Activated CD4-positive, alpha-beta T cell treated with anti-CD3 and anti-CD28 coated beads, Interleukin-2, amount 10 ng/mL, durations not matched to agents 24 days and 14 days (primary cell): Measurements from ENCODE around the gene DIS3L2. TPM values are rescaled to one million over a fixed set of nuclear protein-coding genes. Genes with fewer than 3 reads are reported as not detected.
"Not testable (repeated sequence)": the region's sequence is repeated elsewhere in the genome, so short reads cannot be mapped to it uniquely, and the experiment has no call there.

Experiments used
- DNase-seq: peaks from one replicate; pipeline ENCODE4 v3.0.0; 2022
- H3K27ac Mint-ChIP-seq: one replicate; pipeline ENCODE4 v1.8.0; 2022; ENCODE audit warnings: mild to moderate bottlenecking, mixed read lengths
- H3K27me3 Mint-ChIP-seq: one replicate; pipeline ENCODE4 v1.8.0; 2022; ENCODE audit warnings: mixed read lengths
- H3K36me3 Mint-ChIP-seq: one replicate; pipeline ENCODE4 v1.8.0; 2022; ENCODE audit warnings: low read depth, mild to moderate bottlenecking, mixed read lengths
- H3K4me1 Mint-ChIP-seq: one replicate; pipeline ENCODE4 v1.8.0; 2021; ENCODE audit warnings: mixed read lengths
- H3K4me3 Mint-ChIP-seq: one replicate; pipeline ENCODE4 v1.8.0; 2022; ENCODE audit warnings: mild to moderate bottlenecking, moderate library complexity, mixed read lengths
- H3K9me3 Mint-ChIP-seq: one replicate; pipeline ENCODE4 v1.8.0; 2021; ENCODE audit warnings: mixed read lengths
- intact Hi-C: fragments of 100-400 bp; cut with micrococcal nuclease; formaldehyde crosslinking; loops from one replicate; pipeline ENCODE4 v1.15.1; 2023
- total RNA-seq: library from RNA; stranded (reverse); gene quantifications from 2 replicates; pipeline ENCODE4 v1.2.3, GENCODE V29; 2022

Gene DIS3L2
- total RNA-seq, 1 donor from 2014 or later: 27.8 TPM

DNA sequence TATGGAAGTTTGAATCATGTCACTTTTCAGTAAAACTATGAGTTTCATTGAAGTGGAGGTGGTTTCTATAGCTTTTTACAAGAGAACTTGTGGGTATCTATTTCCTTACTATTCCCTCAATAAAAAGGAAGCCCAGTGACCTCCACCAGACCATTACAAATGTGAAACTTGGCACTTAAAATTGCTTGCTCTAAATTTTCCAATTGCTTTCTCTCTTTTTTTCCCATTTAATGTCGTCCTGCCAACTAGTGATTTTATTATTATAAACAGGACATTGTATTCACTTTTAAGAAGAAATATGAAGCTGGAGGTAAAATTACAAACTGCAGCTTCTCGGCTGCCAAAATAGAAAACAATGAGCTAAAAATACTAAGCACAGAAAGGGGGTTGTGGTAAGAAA, 208.9 kb downstream of the DIS3L2 start:
- intact Hi-C loops: no loop called here
- Mint-ChIP-seq H3K27me3 (no peaks in the 10 kb centered on the region), H3K27ac (no peak overlapping the region), H3K9me3 (no peaks in the 10 kb centered on the region), H3K36me3 (peaks cover 2% of the 10 kb centered on the region), H3K4me1 (no peaks in the 10 kb centered on the region), H3K4me3 (no peak overlapping the region)
- no peak for DNase-seq

DNA sequence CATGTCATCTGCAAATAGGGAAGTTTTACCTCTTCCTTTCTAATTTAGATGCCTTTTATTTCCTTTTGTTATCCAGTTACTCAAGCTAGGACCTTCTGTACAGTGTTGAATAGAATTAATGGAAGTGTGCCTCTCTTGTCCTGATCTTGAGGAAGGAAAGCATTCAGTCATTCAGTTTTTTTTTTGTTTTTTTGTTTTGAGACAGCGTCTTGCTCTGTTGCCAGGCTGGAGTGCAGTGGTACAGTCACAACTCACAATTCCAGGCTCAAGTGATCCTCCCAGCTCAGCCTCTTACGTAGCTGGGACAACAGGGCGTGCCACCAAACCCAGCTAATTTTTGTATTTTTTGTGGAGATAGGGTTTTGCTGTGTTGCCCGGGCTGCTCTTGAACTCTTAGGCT, 213.1 kb downstream of the DIS3L2 start:
- Mint-ChIP-seq H3K27ac (no peak overlapping the region), H3K4me3 (no peak overlapping the region), H3K9me3 (no peaks in the 10 kb centered on the region), H3K4me1 (no peaks in the 10 kb centered on the region), H3K27me3 (no peaks in the 10 kb centered on the region), H3K36me3 (peaks cover 2% of the 10 kb centered on the region)
- intact Hi-C loops: no loop called here
- no peak for DNase-seq

DNA sequence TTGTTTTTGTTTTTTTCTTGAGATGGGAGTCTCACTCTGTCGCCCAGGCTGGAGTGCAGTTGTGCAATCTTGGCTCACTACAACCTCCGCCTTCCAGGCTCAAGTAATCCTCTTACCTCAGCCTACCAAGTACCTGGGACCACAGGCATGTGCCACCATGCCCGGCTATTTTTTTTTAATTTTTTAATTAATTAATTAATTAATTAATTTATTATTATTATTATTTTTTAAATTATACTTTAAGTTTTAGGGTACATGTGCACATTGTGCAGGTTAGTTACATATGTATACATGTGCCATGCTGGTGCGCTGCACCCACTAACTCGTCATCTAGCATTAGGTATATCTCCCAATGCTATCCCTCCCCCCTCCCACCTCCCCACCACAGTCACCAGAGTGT, 215.1 kb downstream of the DIS3L2 start:
- H3K4me3 Mint-ChIP-seq, H3K9me3 Mint-ChIP-seq, H3K27ac Mint-ChIP-seq, H3K27me3 Mint-ChIP-seq, H3K4me1 Mint-ChIP-seq, DNase-seq, H3K36me3 Mint-ChIP-seq, intact Hi-C loops: not testable (repeated sequence)

DNA sequence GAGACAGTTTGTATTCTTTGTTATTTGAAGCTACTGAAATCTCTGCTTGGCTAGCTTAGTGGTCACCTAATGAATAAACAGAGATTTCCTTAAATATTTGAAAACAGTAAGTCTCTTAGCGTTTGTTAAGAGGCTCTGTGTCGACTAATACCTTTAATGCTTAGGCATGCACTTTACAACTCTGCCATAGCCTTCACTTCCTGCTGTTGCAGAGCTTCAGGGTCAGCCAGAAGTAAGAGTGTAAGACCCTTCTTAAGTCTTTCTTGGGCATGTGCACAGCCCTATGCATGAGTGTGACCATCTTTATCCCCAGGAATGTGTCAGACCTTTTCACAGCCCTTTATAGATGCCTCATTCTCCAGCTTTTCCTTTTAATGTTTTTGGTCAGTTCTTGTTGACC, 221.8 kb downstream of the DIS3L2 start:
- no peaks in the 10 kb centered on the region for H3K4me1 Mint-ChIP-seq
- intact Hi-C loops: no loop called here
- peaks cover 2% of the 10 kb centered on the region for H3K36me3 Mint-ChIP-seq
- no peak overlapping the region for H3K4me3 Mint-ChIP-seq
- no peak for DNase-seq
- H3K27me3 Mint-ChIP-seq: no peaks in the 10 kb centered on the region
- H3K9me3 Mint-ChIP-seq: peaks cover 3% of the 10 kb centered on the region
- H3K27ac Mint-ChIP-seq: no peak overlapping the region

DNA sequence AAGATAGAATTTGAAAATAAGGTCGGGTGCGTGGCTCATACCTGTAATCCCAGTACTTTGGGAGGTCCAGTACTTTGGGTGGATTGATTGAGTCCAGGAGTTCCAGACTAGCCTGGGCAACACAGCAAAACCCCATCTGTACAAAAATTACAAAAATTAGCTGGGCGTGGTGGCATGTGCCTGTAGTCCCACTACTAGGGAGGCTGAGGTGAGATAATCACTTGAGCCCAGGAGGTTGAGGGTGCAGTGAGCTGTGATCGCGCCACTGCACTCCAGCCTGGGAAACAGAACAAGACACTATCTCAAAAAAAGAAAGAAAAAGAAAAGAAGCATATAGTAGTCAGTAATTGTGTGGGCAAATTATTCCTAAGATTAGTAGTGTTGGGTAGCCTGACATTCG, 222.8 kb downstream of the DIS3L2 start:
- Mint-ChIP-seq H3K27me3 (no peaks in the 10 kb centered on the region), H3K9me3 (peaks cover 3% of the 10 kb centered on the region), H3K4me1 (no peaks in the 10 kb centered on the region), H3K36me3 (peaks cover 2% of the 10 kb centered on the region), H3K4me3 (no peak overlapping the region), H3K27ac (no peak overlapping the region)
- DNase-seq: no peak
- intact Hi-C loops: no loop called here

DNA sequence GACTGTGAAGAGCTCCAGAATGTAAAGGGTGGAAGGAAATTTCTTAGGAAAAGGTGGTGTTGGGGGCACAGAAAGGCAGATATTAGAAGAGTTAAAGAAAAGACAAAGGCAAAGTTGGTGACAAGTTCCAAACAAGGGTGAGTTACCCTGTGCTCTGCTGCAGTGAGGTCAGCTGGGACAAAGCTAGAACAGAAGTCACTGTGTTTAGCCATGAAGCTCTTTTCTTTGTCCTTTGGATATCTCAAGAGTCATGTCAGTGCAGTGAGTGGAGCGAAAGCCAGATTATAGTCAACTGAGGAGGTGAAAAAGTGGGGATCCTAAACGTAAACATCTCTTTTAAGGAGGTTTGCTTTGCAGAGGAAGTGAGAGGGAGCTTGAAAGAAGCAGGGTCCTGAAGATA, 229.3 kb downstream of the DIS3L2 start:
- peak; percentile 20 for DNase-seq
- H3K4me1 Mint-ChIP-seq: no peaks in the 10 kb centered on the region
- H3K9me3 Mint-ChIP-seq: peaks cover 4% of the 10 kb centered on the region
- peaks cover 12% of the 10 kb centered on the region for H3K36me3 Mint-ChIP-seq
- intact Hi-C loops: no loop called here
- no peak overlapping the region for H3K4me3 Mint-ChIP-seq
- no peaks in the 10 kb centered on the region for H3K27me3 Mint-ChIP-seq
- no peak overlapping the region for H3K27ac Mint-ChIP-seq

DNA sequence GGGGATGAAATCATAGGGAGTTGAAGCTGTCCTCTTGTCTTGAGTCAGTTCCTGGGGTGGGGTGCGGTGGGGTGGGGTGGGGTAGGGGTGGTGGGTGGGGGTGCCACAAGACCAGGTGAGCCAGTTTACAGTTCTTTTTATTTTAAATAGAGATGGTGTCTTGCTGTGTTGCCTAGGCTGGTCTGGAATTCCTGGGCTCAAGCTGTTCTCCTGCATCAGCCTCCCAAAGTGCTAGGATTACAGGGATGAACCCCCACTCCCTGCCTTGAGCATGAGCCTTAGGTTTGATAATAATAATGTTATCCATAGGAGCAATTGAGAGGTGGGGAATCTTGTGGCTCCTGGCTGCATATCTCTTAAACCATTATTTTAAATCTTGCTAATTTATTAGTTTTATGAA, 234.0 kb downstream of the DIS3L2 start:
- Mint-ChIP-seq H3K4me1 (no peaks in the 10 kb centered on the region), H3K36me3 (peaks cover 12% of the 10 kb centered on the region), H3K27ac (no peak overlapping the region), H3K4me3 (no peak overlapping the region), H3K27me3 (no peaks in the 10 kb centered on the region), H3K9me3 (peaks cover 4% of the 10 kb centered on the region)
- intact Hi-C loops: no loop called here
- no peak for DNase-seq

DNA sequence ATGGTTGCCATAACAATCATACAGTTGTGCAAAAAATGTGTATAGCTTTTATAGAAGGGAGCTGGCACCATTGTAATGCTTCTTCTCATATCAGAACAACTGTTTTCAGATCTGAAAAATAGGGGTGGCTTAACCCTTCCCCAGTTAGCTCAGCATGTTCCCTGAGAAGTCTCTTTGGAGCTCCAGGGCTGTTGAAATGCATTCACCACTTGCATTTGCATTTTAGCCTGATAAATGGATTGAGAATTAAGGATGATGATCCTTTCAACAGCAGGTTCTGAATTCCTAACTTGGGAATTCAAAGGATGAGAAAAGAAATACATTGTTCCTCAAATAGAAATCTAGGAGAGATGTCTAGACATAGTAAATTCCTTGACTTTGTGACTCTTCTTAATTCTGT, 235.3 kb downstream of the DIS3L2 start:
- Mint-ChIP-seq H3K9me3 (peaks cover 4% of the 10 kb centered on the region), H3K36me3 (peaks cover 16% of the 10 kb centered on the region), H3K4me3 (no peak overlapping the region), H3K27me3 (no peaks in the 10 kb centered on the region), H3K27ac (no peak overlapping the region), H3K4me1 (no peaks in the 10 kb centered on the region)
- no peak for DNase-seq
- intact Hi-C loops: no loop called here

DNA sequence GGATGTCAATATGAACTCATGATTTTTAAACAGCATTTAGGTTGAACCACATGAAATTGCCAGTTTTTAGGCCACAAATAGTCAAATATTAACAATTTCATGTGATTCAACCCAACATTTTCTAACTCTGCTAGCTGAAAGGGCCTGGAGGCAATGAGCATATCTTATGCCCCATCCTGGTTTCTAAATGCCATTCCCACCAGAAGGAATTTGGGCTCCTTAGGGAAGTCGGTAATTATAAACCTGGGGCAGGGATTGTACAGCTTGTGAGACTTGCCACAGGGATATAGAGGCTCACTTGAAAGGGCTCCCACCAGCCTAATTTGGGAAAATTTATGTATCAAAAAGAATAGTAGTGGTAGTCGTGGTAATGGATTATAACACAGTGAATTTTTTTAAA, 238.7 kb downstream of the DIS3L2 start:
- peak; percentile 14 for DNase-seq
- peaks cover 4% of the 10 kb centered on the region for H3K4me1 Mint-ChIP-seq
- intact Hi-C loops: no loop called here
- no peak overlapping the region for H3K27ac Mint-ChIP-seq
- peaks cover 7% of the 10 kb centered on the region for H3K36me3 Mint-ChIP-seq
- no peaks in the 10 kb centered on the region for H3K27me3 Mint-ChIP-seq
- H3K4me3 Mint-ChIP-seq: no peak overlapping the region
- H3K9me3 Mint-ChIP-seq: no peaks in the 10 kb centered on the region

DNA sequence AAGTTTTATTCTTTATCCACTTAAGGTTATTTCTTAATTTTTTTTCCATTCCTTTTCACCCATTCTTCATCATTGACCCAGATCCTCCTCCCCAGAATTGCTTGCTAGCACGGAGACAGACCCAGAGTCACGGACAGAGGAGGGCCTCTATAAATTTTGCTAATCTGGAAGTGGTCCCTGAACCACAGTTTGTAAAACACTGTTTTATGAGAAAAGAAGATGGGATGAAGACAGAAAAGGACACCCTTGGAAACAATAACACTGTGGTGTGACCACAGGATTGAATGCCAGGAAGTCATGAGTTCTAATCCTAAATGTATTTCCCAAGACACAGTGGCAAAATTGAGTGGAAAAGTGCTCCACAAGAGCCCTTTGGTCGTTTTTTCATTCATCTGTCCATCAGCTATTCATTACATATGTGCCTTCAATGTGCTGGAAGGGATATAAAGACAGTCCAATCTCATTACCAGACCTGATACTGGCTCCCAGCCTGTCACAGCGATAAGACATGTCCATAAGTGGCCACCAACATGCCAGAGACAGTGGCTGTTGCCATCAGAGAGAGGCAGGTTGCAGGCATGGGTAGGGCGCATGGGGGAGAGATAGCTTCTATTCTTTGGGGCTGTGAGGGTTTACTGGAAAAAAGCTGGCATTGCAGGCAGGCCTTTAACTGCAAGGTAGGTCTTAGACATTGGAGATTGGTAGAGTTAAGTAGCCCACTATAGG, 241.8 kb downstream of the DIS3L2 start:
- H3K4me1 Mint-ChIP-seq: peaks cover 4% of the 10 kb centered on the region
- peaks cover 6% of the 10 kb centered on the region for H3K36me3 Mint-ChIP-seq
- H3K27ac Mint-ChIP-seq: no peak overlapping the region
- intact Hi-C loops: no loop called here
- DNase-seq: no peak
- no peak overlapping the region for H3K4me3 Mint-ChIP-seq
- no peaks in the 10 kb centered on the region for H3K9me3 Mint-ChIP-seq
- H3K27me3 Mint-ChIP-seq: no peaks in the 10 kb centered on the region

DNA sequence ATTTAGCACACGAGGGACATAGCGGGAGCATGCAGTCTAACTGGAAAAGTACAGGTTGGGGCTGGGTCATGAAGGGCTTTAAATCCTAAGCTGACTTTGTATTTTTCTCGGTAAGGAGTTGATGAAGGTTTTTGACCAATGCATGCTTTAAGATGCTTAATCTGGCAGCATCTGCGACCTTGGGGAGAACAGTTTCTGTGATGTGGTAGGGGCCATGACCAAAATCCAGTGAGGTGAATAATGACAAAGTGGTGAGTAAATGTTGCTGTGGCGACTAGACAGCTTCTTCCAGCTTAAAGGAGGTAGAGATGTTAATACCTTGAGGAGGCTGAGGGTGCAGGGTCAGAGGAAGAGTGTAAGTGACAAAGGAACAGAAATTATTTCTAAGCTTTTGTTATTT, 242.4 kb downstream of the DIS3L2 start:
- no peak overlapping the region for H3K27ac Mint-ChIP-seq
- peaks cover 6% of the 10 kb centered on the region for H3K36me3 Mint-ChIP-seq

DNA sequence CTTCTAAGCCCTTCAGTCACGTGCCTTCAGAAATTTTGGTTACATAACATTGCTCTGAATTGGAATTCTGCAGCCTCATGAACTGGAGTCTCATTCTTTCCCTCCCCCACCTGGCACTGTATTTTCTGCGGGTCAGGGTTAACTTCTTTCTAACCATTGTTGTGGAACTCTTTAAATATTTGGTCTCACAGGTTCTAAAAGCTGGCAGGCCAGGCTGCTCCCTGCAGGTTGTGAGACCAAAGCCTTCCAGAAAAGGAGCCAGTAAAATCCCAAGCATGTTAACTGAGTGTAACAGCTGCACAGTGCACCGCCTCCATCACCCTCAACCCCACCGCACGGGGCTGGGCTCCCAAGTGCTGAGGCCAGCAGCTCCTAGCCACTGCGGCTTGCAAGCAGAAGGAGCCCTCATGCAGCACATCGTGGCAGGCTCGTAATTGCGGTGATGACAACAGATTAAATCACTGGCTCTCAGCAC, 243.0 kb downstream of the DIS3L2 start:
- Mint-ChIP-seq H3K27ac (no peak overlapping the region), H3K4me1 (peaks cover 4% of the 10 kb centered on the region), H3K4me3 (no peak overlapping the region), H3K9me3 (no peaks in the 10 kb centered on the region), H3K36me3 (peaks cover 6% of the 10 kb centered on the region), H3K27me3 (no peaks in the 10 kb centered on the region)
- DNase-seq: no peak
- intact Hi-C loops: no loop called here

More for the DNA sequence above, 242.4 kb downstream of the DIS3L2 start:
- Mint-ChIP-seq H3K4me1 (peaks cover 4% of the 10 kb centered on the region), H3K27me3 (no peaks in the 10 kb centered on the region), H3K9me3 (no peaks in the 10 kb centered on the region), H3K4me3 (no peak overlapping the region)
- intact Hi-C loops: no loop called here
- no peak for DNase-seq

DNA sequence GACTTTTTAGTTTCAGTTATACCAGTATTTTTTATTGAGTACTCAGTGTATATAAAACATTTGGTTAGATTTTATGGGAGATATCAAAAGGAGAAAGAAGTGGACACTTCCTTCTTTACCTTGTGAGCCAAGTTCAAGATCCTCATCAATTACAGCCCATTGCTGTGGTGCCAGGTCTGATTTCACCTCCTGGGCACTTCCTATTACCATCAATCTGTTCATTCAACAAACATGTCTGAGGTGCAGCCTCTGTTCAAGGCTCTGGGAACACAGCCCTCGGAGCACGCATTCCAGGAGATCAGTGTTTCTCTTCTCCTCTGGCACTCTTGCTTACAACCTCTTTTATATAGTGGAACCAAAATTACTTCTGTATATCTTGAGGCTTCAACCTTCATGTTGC, 245.7 kb downstream of the DIS3L2 start:
- Mint-ChIP-seq H3K9me3 (no peaks in the 10 kb centered on the region), H3K27ac (no peak overlapping the region), H3K36me3 (peaks cover 3% of the 10 kb centered on the region), H3K4me3 (no peak overlapping the region), H3K27me3 (no peaks in the 10 kb centered on the region), H3K4me1 (peaks cover 6% of the 10 kb centered on the region)
- no peak for DNase-seq
- intact Hi-C loops: no loop called here

DNA sequence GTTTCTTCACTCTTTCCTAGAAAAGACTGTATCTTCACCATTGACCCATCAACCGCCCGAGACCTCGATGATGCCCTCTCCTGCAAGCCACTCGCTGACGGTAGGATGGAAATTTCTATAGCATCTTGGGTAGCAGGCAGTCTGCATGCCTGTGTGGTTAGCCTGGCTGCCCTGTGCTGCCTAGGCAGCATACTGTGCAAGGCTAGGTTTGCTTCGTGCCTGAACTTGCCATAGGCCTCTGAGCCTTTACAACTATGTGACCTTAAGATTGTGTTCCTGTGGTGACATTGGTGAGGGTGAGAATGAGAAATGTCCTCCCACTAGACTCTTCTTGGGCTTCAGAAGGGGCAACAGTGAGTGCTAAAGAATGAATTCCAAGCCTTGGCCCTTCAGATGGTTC, 248.8 kb downstream of the DIS3L2 start:
- no peak for DNase-seq
- no peaks in the 10 kb centered on the region for H3K9me3 Mint-ChIP-seq
- no peaks in the 10 kb centered on the region for H3K27me3 Mint-ChIP-seq
- H3K4me3 Mint-ChIP-seq: no peak overlapping the region
- H3K27ac Mint-ChIP-seq: no peak overlapping the region
- intact Hi-C loops: no loop called here
- H3K4me1 Mint-ChIP-seq: peaks cover 6% of the 10 kb centered on the region
- peaks cover 5% of the 10 kb centered on the region for H3K36me3 Mint-ChIP-seq
